Upper lobe of left lung (tissue), 4 donors: Measurements from ENCODE around the gene LPCAT1.

Experiments used
- POLR2A ChIP-seq, 4 donors: fragments of 450-650 bp; IDR thresholded peaks; one replicate each; pipeline ENCODE4 v1.5.1; 2016 to 2017; ENCODE audit warnings: antibody characterized with exemption in 4 of 4, mild to moderate bottlenecking in 2 of 4
- POLR2AphosphoS5 ChIP-seq, 2 donors: sonication (generic); formaldehyde crosslinking; IDR thresholded peaks; one replicate each; pipeline ENCODE4 v1.5.1; 2017; ENCODE audit warnings: antibody characterized with exemption in 2 of 2
- TF ChIP-seq, protein P1 (sequence below), 6 experiments: fragments of 450-650 bp in 4 of 6; fragments of 200-600 bp in 2 of 6; sonication (generic) in 2 of 6; IDR thresholded peaks; one replicate each; pipeline ENCODE4 v1.5.1; 2016 to 2019; ENCODE audit warnings: antibody characterized with exemption in 6 of 6

DNA sequence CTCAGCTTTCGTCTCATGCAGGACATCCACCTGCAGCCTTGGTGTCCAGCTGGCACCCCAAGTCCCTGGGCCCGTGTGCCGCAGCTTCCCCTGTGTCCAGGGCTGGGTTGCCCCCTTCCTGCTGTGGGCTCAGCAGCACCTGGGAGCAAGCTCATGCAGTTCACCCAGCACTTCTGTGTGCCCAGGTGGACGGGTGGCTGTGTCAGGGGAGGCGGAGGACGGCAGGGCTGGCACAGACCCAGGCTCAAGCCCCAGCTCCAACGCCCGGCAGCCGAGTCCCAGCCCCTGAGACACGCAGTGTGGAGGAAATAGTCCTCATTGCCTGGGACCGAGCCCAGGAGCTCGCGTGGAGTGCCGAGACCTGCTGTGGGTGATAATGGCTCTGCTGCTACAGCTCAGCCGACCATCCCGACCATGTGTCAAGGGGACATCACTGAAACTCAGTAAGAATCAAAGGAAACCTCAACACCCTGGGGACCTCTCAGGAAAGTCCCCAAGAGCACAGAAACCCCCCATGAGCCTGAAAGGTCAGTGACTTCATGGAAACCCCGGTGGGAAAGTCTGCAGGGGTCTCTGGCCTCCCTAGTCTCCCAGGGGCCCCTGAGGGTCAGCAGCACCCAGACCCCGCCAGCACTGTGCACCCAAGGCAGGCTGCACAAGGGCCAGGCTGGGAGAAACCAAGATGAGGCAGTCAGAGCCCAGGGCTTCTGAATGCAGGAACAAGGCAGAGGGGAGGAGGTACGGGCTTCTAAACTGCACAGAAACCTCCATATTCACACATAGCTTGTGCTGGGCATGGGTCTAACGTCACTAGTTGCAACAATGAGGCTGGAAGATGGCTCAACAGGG, 38.8 kb downstream of the LPCAT1 start:
- TF ChIP-seq, protein P1, sequence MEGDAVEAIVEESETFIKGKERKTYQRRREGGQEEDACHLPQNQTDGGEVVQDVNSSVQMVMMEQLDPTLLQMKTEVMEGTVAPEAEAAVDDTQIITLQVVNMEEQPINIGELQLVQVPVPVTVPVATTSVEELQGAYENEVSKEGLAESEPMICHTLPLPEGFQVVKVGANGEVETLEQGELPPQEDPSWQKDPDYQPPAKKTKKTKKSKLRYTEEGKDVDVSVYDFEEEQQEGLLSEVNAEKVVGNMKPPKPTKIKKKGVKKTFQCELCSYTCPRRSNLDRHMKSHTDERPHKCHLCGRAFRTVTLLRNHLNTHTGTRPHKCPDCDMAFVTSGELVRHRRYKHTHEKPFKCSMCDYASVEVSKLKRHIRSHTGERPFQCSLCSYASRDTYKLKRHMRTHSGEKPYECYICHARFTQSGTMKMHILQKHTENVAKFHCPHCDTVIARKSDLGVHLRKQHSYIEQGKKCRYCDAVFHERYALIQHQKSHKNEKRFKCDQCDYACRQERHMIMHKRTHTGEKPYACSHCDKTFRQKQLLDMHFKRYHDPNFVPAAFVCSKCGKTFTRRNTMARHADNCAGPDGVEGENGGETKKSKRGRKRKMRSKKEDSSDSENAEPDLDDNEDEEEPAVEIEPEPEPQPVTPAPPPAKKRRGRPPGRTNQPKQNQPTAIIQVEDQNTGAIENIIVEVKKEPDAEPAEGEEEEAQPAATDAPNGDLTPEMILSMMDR (IDR thresholded peaks at IDR 0.05), result no peak
- TF ChIP-seq POLR2A (IDR thresholded peaks at IDR 0.05) (no peak), POLR2AphosphoS5 (IDR thresholded peaks at IDR 0.05) (no peak)
